GM23338 (cell line): ENCODE measurements around the gene SV2A.
"Not testable (repeated sequence)": the region's sequence is repeated elsewhere in the genome, so short reads cannot be mapped to it uniquely, and the experiment has no call there.

Experiments used
- CTCF ChIP-seq, 2 experiments: fragments of 200-600 bp in 1 of 2; sonication (generic) in 1 of 2; conservative IDR thresholded peaks; 2 replicates each; pipeline versions ENCODE4 v1.5.1 to v1.6.1; 2016 to 2017; ENCODE audit warnings: antibody characterized with exemption in 2 of 2, low read depth in 2 of 2, mild to moderate bottlenecking in 2 of 2, moderate library complexity in 1 of 2
- ETS1 ChIP-seq: IDR thresholded peaks from 2 replicates; pipeline ENCODE4 v1.6.1; 2016; ENCODE audit warnings: antibody characterized with exemption
- EZH2 ChIP-seq: fragments of 200-600 bp; sonication (generic); IDR thresholded peaks from one replicate; pipeline ENCODE4 v1.8.0; 2017; ENCODE audit warnings: antibody characterized with exemption, mild to moderate bottlenecking, low read depth; ENCODE audit not compliant: unreplicated experiment
- EZH2phosphoT487 ChIP-seq: fragments of 200-600 bp; sonication (generic); IDR thresholded peaks from one replicate; pipeline ENCODE4 v1.8.1; 2018; ENCODE audit warnings: antibody characterized with exemption; ENCODE audit not compliant: unreplicated experiment
- JUNB ChIP-seq: IDR thresholded peaks from one replicate; pipeline ENCODE4 v1.6.1; 2016; ENCODE audit warnings: antibody characterized with exemption; ENCODE audit not compliant: unreplicated experiment
- POLR2AphosphoS5 ChIP-seq: IDR thresholded peaks from 2 replicates; pipeline ENCODE4 v1.6.1; 2016; ENCODE audit warnings: antibody characterized with exemption, low read depth
- REST ChIP-seq: IDR thresholded peaks from one replicate; pipeline ENCODE4 v1.6.1; 2018; ENCODE audit warnings: antibody characterized with exemption; ENCODE audit not compliant: unreplicated experiment
- ZNF331 ChIP-seq: fragments of 250-450 bp; sonication (Bioruptor Pico); IDR thresholded peaks from 2 replicates; pipeline ENCODE4 v1.5.0; 2020; ENCODE audit warnings: low read depth, mild to moderate bottlenecking, moderate library complexity

- TF ChIP-seq POLR2AphosphoS5; EZH2; ETS1; CTCF (conservative IDR thresholded peaks at IDR 0.05; ENCODE audit: low read depth in 2 of 2); ZNF331 (CRISPR knock-in tag); REST; EZH2phosphoT487; JUNB: not testable (repeated sequence)
These were observed 57.4 kb downstream of the SV2A start for GRCh38 chr1:149860271-149860670.
